Hematopoietic multipotent progenitor cell treated with erythropoietin and hydrocortisone succinate and interleukin-3 and kit ligand, for 6 days (in vitro differentiated cells): ENCODE data around the gene CEP112.

Source experiments
- DNase-seq: peaks from one replicate; pipeline ENCODE4 v3.0.0-alpha.2; 2015

Gene CEP112

GRCh38 chr17:66056148-66056547 lies 135.8 kb downstream of the CEP112 start:
- no peak for DNase-seq

GRCh38 chr17:66054242-66054641 lies 137.7 kb downstream of the CEP112 start:
- peak; percentile 5 for DNase-seq

DNA sequence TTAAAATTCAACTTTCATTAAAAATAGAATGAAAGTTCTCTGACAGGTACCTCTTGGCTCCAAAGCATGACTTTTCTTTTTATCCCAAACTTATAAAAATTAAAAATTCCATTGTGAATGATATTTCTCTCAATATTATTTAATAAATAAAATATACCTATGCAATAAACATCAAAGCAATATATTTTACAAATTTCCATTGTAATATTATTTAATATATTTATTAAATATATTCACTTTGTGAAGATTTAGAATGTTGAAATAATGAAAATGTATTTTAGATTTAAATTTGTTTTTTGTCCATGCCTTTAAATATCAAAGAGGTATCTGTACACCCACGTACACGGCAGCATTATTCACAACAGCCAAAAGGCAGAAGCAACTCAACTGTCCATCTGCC lies 147.8 kb downstream of the CEP112 start:
- DNase-seq = no peak

DNA sequence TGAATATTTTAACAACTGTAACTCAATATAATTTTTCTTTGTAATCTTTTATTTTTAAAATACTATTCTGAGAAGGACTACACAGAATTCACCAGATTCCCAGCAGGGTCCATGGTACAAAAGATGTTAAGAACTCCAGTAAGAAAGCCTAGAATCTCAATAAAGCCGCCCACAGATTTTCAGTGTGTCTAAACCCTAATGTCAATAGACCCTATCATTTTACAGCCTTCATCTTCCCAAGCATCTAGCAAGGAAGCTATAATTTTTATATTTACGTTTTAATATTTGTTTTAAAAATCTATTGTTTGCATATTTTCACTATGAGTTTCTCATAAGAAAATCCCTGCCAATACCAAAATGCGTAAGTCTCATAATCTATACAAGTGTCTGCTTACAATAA lies 148.5 kb downstream of the CEP112 start:
- no peak for DNase-seq

GRCh38 chr17:66040402-66040801 lies 151.5 kb downstream of the CEP112 start:
- no peak for DNase-seq

- no peak for DNase-seq
Observed at GRCh38 chr17:66038125-66038524, 153.8 kb downstream of the CEP112 start.

DNA sequence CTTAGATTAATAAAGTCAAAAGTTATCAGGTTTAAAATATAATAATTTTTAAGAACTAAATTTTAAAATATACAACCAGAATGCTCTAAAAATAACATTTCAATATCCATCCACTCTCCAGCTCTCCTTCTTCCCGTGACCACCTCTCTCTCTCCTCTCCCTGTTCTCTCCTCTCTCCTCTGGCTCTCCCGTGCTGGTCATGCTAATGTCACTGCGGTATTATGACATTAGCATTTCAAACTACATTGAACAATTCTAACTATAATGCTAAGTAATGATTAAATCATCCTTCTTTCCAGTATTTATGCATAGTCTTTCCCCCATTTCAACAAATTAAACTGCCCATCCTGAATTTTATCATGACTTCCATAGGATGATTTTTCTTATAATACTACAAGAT lies 154.7 kb downstream of the CEP112 start:
- no peak for DNase-seq

GRCh38 chr17:66032082-66032712 lies 159.7 kb downstream of the CEP112 start:
- no peak for DNase-seq

- DNase-seq = no peak
Observed at GRCh38 chr17:66025551-66025950, 166.4 kb downstream of the CEP112 start.

- DNase-seq = no peak
Observed at GRCh38 chr17:66021757-66022156, 170.2 kb downstream of the CEP112 start.

GRCh38 chr17:66018786-66019185 lies 173.1 kb downstream of the CEP112 start:
- DNase-seq = no peak

DNA sequence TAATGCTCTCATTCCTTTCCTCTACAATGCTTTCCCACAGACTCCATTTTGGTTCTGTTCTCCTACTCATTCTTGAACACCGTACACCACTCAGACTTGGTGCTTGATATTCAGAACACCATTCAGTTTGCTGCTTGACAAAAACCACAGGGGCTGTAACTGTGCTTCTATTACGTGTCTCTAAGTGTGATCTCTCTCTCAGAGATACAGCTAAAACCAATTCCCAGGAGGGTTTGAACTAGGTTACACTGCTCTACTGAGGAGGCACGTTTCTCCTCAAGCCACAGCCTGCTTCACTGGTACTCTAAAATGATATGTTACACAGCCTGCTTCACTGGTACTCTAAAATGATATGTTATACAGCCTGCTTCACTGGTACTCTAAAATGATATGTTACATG lies 175.7 kb downstream of the CEP112 start:
- no peak for DNase-seq

DNA sequence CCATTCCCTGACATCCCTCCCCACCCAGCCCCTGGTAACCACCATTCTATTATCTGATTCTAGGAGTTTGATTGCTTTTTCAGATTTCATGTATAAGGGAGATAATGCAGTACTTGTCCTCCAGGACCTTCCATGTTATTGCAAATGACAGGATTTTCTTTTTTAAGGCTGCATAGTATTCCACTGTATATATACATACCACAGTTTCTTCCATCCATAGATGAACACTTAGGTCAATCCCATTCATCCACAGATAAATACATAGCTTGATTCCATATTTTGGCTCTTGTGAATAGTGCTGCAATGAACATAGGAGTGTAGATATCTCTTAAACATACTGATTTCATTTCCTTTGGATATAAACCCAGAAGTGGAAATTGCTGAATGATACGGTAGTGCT lies 183.3 kb downstream of the CEP112 start:
- DNase-seq = no peak

DNA sequence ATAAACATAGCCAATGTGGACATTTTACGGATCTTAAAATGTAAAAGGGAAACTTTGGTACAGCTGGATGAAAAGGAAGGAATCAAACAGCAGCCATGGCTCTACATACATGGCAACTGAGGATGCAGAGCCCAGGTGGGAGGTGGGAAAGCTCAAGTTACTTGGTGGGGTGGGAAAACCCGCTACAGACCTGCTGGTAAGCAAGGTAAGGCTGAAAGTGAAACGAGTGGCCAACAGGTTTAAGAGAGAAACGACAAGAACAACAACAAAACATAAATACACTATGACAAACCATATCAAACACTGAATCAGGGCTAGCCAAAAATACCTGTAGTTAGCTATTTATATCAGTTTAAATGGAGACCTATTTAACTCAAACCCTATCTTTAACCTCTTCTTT lies 185.3 kb downstream of the CEP112 start:
- no peak for DNase-seq

DNA sequence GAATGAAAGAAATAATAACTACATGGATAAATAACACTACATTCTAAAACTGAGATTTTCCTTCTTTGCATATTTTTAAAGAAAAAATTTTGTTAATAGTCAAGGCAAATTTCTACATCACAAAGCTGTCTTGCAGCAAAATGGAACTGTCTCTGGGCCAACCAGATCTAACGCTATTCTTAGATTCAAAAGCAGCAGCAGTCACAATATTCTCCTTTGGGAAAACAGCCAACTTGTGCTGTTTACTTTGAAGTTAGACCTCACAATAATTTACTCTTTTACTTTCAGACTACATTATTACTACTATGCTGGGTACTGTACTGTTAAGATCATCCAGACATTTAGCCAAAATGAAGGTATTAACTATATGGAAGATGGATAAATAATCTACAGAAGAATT lies 189.1 kb downstream of the CEP112 start:
- DNase-seq = no peak

DNA sequence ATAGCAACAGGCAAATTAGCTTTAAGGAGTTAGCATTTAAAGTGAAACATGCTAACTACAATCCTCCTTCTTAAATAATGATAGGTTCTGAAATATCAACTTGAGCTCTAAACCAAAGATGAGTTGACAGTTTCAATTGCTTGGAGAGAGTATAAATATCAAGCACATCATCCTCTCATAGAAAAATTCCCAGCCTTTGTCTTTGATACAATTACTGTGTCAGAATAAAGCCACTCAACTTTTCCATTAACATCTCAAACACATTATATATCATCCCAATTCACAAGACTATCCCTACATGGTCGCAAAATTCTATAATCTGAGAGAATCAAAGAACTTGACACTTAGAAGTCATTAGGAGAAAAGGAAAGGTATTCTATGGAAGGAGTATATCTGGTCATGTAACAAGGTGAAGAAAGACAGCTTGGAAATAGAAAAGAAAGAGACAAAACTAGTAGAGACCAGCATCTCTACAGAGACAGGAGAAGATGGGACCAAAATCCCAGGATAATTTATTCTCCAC lies 189.8 kb downstream of the CEP112 start:
- no peak for DNase-seq

DNA sequence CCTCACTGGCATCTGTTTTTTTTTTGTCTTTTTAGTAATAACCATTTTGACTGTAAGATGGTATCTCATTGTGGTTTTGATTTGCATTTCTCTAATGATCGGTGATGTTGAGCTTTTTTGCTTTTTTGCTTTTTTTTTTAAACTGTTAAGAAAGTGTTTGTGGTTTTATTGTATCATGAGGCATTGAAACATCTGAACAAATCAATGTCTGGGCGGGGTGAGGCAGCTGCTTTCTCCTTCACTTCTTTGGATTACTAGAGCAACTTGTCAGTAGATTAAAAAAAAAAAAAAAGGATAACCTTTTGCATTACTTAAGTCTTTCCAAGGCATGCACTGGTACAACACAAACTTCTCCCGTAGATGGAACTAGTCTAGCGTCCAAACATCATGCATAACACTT lies 191.7 kb downstream of the CEP112 start:
- DNase-seq = no peak

DNA sequence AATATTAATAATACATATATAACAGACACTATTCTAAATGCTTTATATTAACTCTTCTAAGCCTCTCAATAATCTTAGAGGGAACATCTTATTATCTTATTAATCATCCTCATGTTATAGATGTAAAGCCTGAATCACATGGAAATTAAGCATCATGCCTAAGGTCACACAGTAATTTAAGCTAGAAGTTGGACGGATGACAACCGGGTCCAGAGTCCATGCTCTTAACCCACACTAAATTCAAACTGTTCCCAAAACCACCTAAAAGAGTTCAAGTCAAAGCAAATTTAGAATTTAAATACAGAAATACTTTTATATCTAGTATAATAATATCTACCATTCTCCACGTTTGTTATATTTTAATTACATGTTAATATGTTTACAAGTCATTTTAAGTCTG lies 193.3 kb downstream of the CEP112 start:
- no peak for DNase-seq

DNA sequence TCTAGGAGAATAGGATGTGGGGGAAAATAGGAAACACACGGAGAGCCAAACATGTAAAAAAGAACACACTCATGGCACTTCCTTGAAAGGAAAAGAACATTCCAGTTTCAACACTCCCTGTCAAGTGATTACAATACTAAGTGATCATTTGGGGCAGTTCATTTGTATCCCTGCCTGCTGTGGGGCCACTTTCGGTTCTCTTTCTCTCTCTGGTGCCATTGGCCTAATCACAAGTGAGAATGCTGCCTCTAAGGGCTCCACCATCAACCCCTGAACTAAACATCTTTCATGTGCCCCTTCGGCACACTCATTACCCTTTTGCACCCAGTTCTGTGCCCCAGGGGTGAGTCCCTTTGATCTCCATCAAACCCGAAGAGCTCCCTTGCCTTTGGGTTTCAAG lies 197.3 kb downstream of the CEP112 start:
- DNase-seq = no peak

- DNase-seq = no peak
Observed at GRCh38 chr17:65994114-65994513, 197.8 kb downstream of the CEP112 start.

DNA sequence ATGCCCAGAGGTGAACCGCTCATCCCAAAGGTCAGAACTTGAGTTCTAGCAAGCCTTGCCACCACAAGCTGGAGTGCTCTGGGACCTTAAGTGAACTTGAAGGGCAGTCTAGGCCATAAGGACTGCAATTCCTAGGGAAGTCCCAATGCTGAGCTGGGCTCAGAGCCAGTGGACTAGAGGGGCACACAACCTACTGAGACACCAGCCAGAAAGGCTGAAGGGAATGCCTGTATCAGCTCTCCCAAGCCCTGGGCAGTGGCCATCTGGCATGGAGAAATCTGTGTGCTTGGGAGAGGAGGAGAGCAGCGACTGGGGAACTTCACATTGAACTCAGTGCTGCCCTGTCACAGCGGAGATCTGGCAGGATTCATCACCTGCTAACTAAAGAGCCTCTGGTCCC lies 201.3 kb downstream of the CEP112 start:
- DNase-seq = no peak

DNA sequence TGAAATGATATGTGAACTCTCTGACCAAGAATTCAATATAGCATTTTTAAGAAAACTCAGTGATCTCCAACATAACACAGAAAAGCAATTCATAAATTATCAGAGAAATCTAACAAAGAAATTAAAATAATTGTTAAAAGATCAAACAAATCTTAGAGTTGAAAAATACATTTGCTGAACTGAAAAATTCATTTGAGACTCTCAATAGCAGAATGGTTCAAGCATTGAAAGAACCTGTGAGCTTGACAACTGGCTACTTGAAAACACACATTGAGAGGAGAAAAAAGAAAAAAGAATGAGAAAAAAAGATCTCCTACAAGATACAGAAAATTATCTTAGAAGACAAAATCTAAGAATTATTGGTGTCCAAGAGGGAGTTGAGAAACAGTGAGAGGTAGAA lies 203.5 kb downstream of the CEP112 start:
- DNase-seq = no peak

- peak; percentile 46 for DNase-seq
Observed at GRCh38 chr17:65987988-65988387, 203.9 kb downstream of the CEP112 start.

- DNase-seq = no peak
Observed at GRCh38 chr17:65985571-65985970, 206.4 kb downstream of the CEP112 start.

- no peak for DNase-seq
Observed at GRCh38 chr17:65984299-65984698, 207.6 kb downstream of the CEP112 start.
